ENCODE measurements around the gene NUP54. TPM values are rescaled to one million over a fixed set of nuclear protein-coding genes. Genes with fewer than 3 reads are reported as not detected.

The NUP54 gene
- total and polyA plus RNA-seq, 5 donors from 2014 or later: 35.4 to 74.8 (median 41.9) TPM

DNA sequence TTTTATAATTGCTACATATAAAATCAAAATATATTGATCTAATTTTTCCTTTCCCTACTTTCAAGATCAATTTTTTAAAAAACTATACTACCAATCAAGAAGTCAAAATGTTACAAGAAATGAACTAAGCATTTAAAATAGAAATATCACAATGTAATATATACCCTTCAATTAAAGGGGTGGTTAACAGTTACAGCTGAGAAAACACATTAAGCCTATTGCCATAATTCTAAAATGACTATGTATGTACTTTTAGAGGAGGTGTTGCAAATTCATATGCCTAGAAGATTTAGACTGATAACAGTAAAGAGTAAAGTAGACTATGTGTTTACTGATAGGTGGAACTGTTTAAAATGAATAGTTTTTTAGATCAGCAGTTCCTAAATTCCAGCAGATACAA is 3.7 kb downstream of the NUP54 start:
- H3K4me3 Mint-ChIP-seq: peak overlapping the region in 1 of 4 donors; percentile 21
- H3K9me3 Mint-ChIP-seq: peaks cover 0 to 1% (median 0%) of the 10 kb centered on the region in 7 donors
- H3K36me3 ChIP-seq (ENCODE audit: control insufficient read depth, insufficient read depth, low read length): peaks cover 28% of the 10 kb centered on the region
- H3K27ac Mint-ChIP-seq: no peak overlapping the region
- H3K4me3 ChIP-seq (ENCODE audit: low read depth, low read length): no peak overlapping the region
- H3K4me1 Mint-ChIP-seq: peaks cover 37 to 65% (median 47%) of the 10 kb centered on the region in 4 donors
- peaks cover 31% of the 10 kb centered on the region for H3K36me3 Mint-ChIP-seq
- no peaks in the 10 kb centered on the region for H3K27me3 ChIP-seq (ENCODE audit: control insufficient read depth, insufficient read depth, low read length)
- ATAC-seq (ENCODE audit: low read depth in 2 of 2) (no peak), DNase-seq (no peak)
- peaks cover 35% of the 10 kb centered on the region for H3K4me1 ChIP-seq (ENCODE audit: control insufficient read depth, insufficient read depth, low read length, poor library complexity, severe bottlenecking)
- H3K9me3 ChIP-seq (ENCODE audit: control insufficient read depth in 2 of 2, low read length in 2 of 2): no peaks in the 10 kb centered on the region
- H3K27me3 Mint-ChIP-seq: no peaks in the 10 kb centered on the region
- H3K27ac ChIP-seq (ENCODE audit: insufficient read depth, low read length, poor library complexity, severe bottlenecking): no peak overlapping the region

DNA sequence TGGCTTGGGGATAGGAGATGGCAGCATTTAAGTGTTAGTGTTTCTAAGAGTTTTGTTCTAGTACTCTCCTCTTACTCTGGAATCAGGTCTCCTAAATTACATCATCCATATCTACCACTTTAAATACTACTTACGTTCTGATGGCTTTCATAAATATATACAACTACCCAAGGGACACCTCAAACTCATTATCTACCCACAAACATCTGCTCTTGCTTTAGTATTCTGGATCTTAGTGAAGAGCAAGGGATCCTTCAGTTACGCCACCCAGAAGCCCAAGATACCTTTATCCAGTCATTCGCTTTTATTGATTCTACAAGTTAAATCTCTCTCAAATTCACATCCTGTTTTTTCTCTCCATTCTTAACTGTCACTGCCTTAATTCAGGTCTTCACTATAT is 7.0 kb downstream of the NUP54 start:
- H3K4me1 ChIP-seq (ENCODE audit: control insufficient read depth, insufficient read depth, low read length, poor library complexity, severe bottlenecking): peaks cover 10% of the 10 kb centered on the region
- Mint-ChIP-seq H3K36me3 (peaks cover 46% of the 10 kb centered on the region), H3K9me3 (no peaks in the 10 kb centered on the region), H3K4me3 (peak overlapping the region in 1 of 4 donors; percentile 1), H3K27ac (peak overlapping the region in 1 of 3 donors; percentile 1), H3K27me3 (no peaks in the 10 kb centered on the region), H3K4me1 (peaks cover 37 to 57% (median 43%) of the 10 kb centered on the region in 4 donors)
- H3K27me3 ChIP-seq (ENCODE audit: control insufficient read depth, insufficient read depth, low read length): no peaks in the 10 kb centered on the region
- ATAC-seq (ENCODE audit: low read depth in 2 of 2): no peak
- H3K27ac ChIP-seq (ENCODE audit: insufficient read depth, low read length, poor library complexity, severe bottlenecking): no peak overlapping the region
- no peak for DNase-seq
- no peaks in the 10 kb centered on the region for H3K9me3 ChIP-seq (ENCODE audit: control insufficient read depth in 2 of 2, low read length in 2 of 2)
- peaks cover 54% of the 10 kb centered on the region for H3K36me3 ChIP-seq (ENCODE audit: control insufficient read depth, insufficient read depth, low read length)
- H3K4me3 ChIP-seq (ENCODE audit: low read depth, low read length): no peak overlapping the region

GRCh38 chr4:76127754-76128153 is 20.4 kb downstream of the NUP54 start:
- no peaks in the 10 kb centered on the region for H3K4me1 ChIP-seq (ENCODE audit: control insufficient read depth, insufficient read depth, low read length, poor library complexity, severe bottlenecking)
- Mint-ChIP-seq H3K4me1 (peaks cover 0 to 9% (median 6%) of the 10 kb centered on the region in 4 donors), H3K4me3 (no peak overlapping the region), H3K9me3 (no peaks in the 10 kb centered on the region), H3K36me3 (peaks cover 51% of the 10 kb centered on the region), H3K27me3 (no peaks in the 10 kb centered on the region), H3K27ac (no peak overlapping the region)
- H3K27me3 ChIP-seq (ENCODE audit: control insufficient read depth, insufficient read depth, low read length): no peaks in the 10 kb centered on the region
- no peak overlapping the region for H3K4me3 ChIP-seq (ENCODE audit: low read depth, low read length)
- H3K36me3 ChIP-seq (ENCODE audit: control insufficient read depth, insufficient read depth, low read length): peaks cover 47% of the 10 kb centered on the region
- H3K27ac ChIP-seq (ENCODE audit: insufficient read depth, low read length, poor library complexity, severe bottlenecking): no peak overlapping the region
- H3K9me3 ChIP-seq (ENCODE audit: control insufficient read depth in 2 of 2, low read length in 2 of 2): no peaks in the 10 kb centered on the region
- ATAC-seq (ENCODE audit: low read depth in 2 of 2): no peak
- DNase-seq: no peak

DNA sequence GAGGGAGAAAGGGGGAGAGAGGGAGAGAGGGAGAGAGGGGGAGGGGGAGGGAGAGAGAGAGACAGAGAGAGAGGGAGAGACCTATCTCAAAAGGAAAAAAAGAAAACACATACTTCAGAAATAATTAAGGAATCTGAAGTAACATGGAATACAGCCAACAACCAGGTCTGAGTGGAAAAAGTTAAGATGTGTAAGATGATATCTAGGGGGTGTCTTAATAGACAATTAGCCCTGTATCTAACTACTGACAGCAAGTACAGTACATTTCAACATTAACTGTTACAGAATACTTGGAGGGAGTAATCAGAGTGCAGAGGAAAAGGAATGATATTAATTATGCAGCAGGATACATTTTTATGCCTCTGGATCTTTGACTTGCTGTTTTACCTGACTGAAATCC is 22.4 kb downstream of the NUP54 start:
- Mint-ChIP-seq H3K27ac (no peak overlapping the region), H3K4me1 (peaks cover 0 to 9% (median 3%) of the 10 kb centered on the region in 4 donors), H3K4me3 (no peak overlapping the region), H3K36me3 (peaks cover 57% of the 10 kb centered on the region), H3K9me3 (no peaks in the 10 kb centered on the region), H3K27me3 (no peaks in the 10 kb centered on the region)
- Histone ChIP-seq H3K9me3 (ENCODE audit: control insufficient read depth in 2 of 2, low read length in 2 of 2) (no peaks in the 10 kb centered on the region), H3K27ac (ENCODE audit: insufficient read depth, low read length, poor library complexity, severe bottlenecking) (no peak overlapping the region), H3K27me3 (ENCODE audit: control insufficient read depth, insufficient read depth, low read length) (no peaks in the 10 kb centered on the region), H3K36me3 (ENCODE audit: control insufficient read depth, insufficient read depth, low read length) (peaks cover 52% of the 10 kb centered on the region), H3K4me3 (ENCODE audit: low read depth, low read length) (no peak overlapping the region), H3K4me1 (ENCODE audit: control insufficient read depth, insufficient read depth, low read length, poor library complexity, severe bottlenecking) (no peaks in the 10 kb centered on the region)
- ATAC-seq (ENCODE audit: low read depth in 2 of 2): no peak
- DNase-seq: no peak

DNA sequence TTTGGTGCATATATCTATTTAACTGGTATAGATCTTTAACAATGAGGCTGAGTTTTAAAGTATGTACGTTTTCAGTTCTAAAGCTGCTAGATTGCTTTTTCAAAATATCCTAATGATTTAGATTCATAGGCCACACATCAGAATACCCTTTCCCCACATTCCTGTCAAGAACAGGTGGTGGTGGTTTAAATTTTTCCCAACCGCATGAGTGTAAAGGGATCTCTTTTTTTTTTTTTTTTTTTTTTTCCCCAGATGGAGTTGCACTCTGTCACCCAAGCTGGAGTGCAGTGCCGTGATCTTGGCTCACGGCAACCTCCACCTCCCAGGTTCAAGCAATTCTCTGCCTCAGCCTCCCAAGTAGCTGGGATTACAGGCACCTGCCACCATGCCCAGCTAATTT is 28.0 kb downstream of the NUP54 start:
- H3K4me3 Mint-ChIP-seq: no peak overlapping the region
- Histone ChIP-seq H3K36me3 (ENCODE audit: control insufficient read depth, insufficient read depth, low read length) (peaks cover 76% of the 10 kb centered on the region), H3K9me3 (ENCODE audit: control insufficient read depth in 2 of 2, low read length in 2 of 2) (no peaks in the 10 kb centered on the region)

DNA sequence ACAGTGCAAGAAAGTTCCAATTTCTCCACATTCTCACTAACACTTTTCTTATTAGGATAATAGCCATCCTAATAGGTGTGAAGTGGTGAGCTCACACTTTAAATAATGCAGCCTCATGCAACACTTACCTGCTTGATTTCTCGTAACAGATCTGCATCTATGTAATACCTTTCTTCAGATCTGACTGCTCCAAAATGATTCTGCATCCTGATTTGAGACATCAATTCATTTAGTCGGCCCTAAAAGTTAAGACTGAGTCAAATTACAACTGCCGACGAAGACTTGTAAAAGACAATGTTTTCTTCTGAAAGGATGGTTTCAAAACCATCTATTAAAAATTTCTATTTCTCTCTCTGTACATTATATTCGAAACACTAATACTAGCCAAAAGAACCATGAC is 30.7 kb downstream of the NUP54 start:
- DNase-seq (no peak), ATAC-seq (ENCODE audit: low read depth in 2 of 2) (no peak)
- Histone ChIP-seq H3K36me3 (ENCODE audit: control insufficient read depth, insufficient read depth, low read length) (peaks cover 77% of the 10 kb centered on the region), H3K4me1 (ENCODE audit: control insufficient read depth, insufficient read depth, low read length, poor library complexity, severe bottlenecking) (no peaks in the 10 kb centered on the region), H3K4me3 (ENCODE audit: low read depth, low read length) (no peak overlapping the region), H3K27ac (ENCODE audit: insufficient read depth, low read length, poor library complexity, severe bottlenecking) (no peak overlapping the region), H3K27me3 (ENCODE audit: control insufficient read depth, insufficient read depth, low read length) (no peaks in the 10 kb centered on the region), H3K9me3 (ENCODE audit: control insufficient read depth in 2 of 2, low read length in 2 of 2) (no peaks in the 10 kb centered on the region)
- Mint-ChIP-seq H3K27me3 (no peaks in the 10 kb centered on the region), H3K4me1 (peaks cover 0 to 7% (median under 1%) of the 10 kb centered on the region in 4 donors), H3K9me3 (peaks cover 0 to 7% (median 2%) of the 10 kb centered on the region in 7 donors), H3K4me3 (no peak overlapping the region), H3K36me3 (peaks cover 52% of the 10 kb centered on the region), H3K27ac (peak overlapping the region in 1 of 3 donors; percentile 20)

More for the DNA sequence above, 28.0 kb downstream of the NUP54 start:
- Mint-ChIP-seq H3K27me3 (no peaks in the 10 kb centered on the region), H3K4me1 (peaks cover 0 to 7% (median under 1%) of the 10 kb centered on the region in 4 donors), H3K27ac (peak overlapping the region in 1 of 3 donors; percentile 82), H3K36me3 (peaks cover 64% of the 10 kb centered on the region), H3K9me3 (peaks cover 0 to 7% (median 2%) of the 10 kb centered on the region in 7 donors)
- Histone ChIP-seq H3K4me3 (ENCODE audit: low read depth, low read length) (no peak overlapping the region), H3K27me3 (ENCODE audit: control insufficient read depth, insufficient read depth, low read length) (no peaks in the 10 kb centered on the region), H3K4me1 (ENCODE audit: control insufficient read depth, insufficient read depth, low read length, poor library complexity, severe bottlenecking) (no peaks in the 10 kb centered on the region), H3K27ac (ENCODE audit: insufficient read depth, low read length, poor library complexity, severe bottlenecking) (no peak overlapping the region)
- no peak for ATAC-seq (ENCODE audit: low read depth in 2 of 2)
- DNase-seq: no peak

- Mint-ChIP-seq H3K9me3 (peaks cover 0 to 7% (median 2%) of the 10 kb centered on the region in 7 donors), H3K27ac (peak overlapping the region in 2 of 3 donors; percentile 20 to 44), H3K4me3 (no peak overlapping the region), H3K4me1 (peaks cover 0 to 7% (median under 1%) of the 10 kb centered on the region in 4 donors), H3K27me3 (no peaks in the 10 kb centered on the region), H3K36me3 (peaks cover 51% of the 10 kb centered on the region)
- H3K27me3 ChIP-seq (ENCODE audit: control insufficient read depth, insufficient read depth, low read length): no peaks in the 10 kb centered on the region
- peaks cover 70% of the 10 kb centered on the region for H3K36me3 ChIP-seq (ENCODE audit: control insufficient read depth, insufficient read depth, low read length)
- no peaks in the 10 kb centered on the region for H3K4me1 ChIP-seq (ENCODE audit: control insufficient read depth, insufficient read depth, low read length, poor library complexity, severe bottlenecking)
- DNase-seq: no peak
- ATAC-seq (ENCODE audit: low read depth in 2 of 2): no peak
- no peak overlapping the region for H3K27ac ChIP-seq (ENCODE audit: insufficient read depth, low read length, poor library complexity, severe bottlenecking)
- no peak overlapping the region for H3K4me3 ChIP-seq (ENCODE audit: low read depth, low read length)
- no peaks in the 10 kb centered on the region for H3K9me3 ChIP-seq (ENCODE audit: control insufficient read depth in 2 of 2, low read length in 2 of 2)
Observed at GRCh38 chr4:76116821-76117220, 31.4 kb downstream of the NUP54 start.

- Mint-ChIP-seq H3K4me3 (no peak overlapping the region), H3K4me1 (no peaks in the 10 kb centered on the region), H3K9me3 (no peaks in the 10 kb centered on the region), H3K27me3 (peaks cover 8% of the 10 kb centered on the region), H3K27ac (no peak overlapping the region), H3K36me3 (peaks cover 10% of the 10 kb centered on the region)
- no peaks in the 10 kb centered on the region for H3K4me1 ChIP-seq (ENCODE audit: control insufficient read depth, insufficient read depth, low read length, poor library complexity, severe bottlenecking)
- H3K9me3 ChIP-seq (ENCODE audit: control insufficient read depth in 2 of 2, low read length in 2 of 2): no peaks in the 10 kb centered on the region
- H3K27ac ChIP-seq (ENCODE audit: insufficient read depth, low read length, poor library complexity, severe bottlenecking): no peak overlapping the region
- H3K36me3 ChIP-seq (ENCODE audit: control insufficient read depth, insufficient read depth, low read length): peaks cover 9% of the 10 kb centered on the region
- H3K27me3 ChIP-seq (ENCODE audit: control insufficient read depth, insufficient read depth, low read length): no peaks in the 10 kb centered on the region
- H3K4me3 ChIP-seq (ENCODE audit: low read depth, low read length): no peak overlapping the region
- no peak for DNase-seq
- ATAC-seq (ENCODE audit: low read depth in 2 of 2): no peak
Observed at GRCh38 chr4:76108467-76109181, 39.6 kb downstream of the NUP54 start.

Data from CD4-positive, CD25-positive, alpha-beta regulatory T cell (primary cell).